Neural progenitor cell (in vitro differentiated cells): ENCODE data around the gene DNAJB8. TPM values are rescaled to one million over a fixed set of nuclear protein-coding genes. Genes with fewer than 3 reads are reported as not detected.

Experiments used
- DNase-seq: peaks from one replicate; pipeline ENCODE4 v3.0.0-alpha.2; 2016; ENCODE audit warnings: low spot score
- H2AFZ ChIP-seq: fragments of 200-600 bp; sonication (generic); replicated peaks from 2 replicates; pipeline ENCODE4 v1.6.1; 2016; ENCODE audit warnings: antibody characterized with exemption
- H3F3A ChIP-seq: fragments of 200-600 bp; sonication (generic); 2 replicates; pipeline ENCODE4 v1.6.1; 2016; ENCODE audit warnings: antibody characterized with exemption, low read depth
- H3K27ac ChIP-seq: fragments of 200-600 bp; sonication (generic); 2 replicates; pipeline ENCODE4 v1.5.1; 2016; ENCODE audit warnings: mild to moderate bottlenecking
- H3K27me3 ChIP-seq: fragments of 200-600 bp; sonication (generic); 2 replicates; pipeline ENCODE4 v1.6.1; 2016; ENCODE audit warnings: mild to moderate bottlenecking, moderate library complexity
- H3K36me3 ChIP-seq: fragments of 200-600 bp; sonication (generic); 2 replicates; pipeline ENCODE4 v1.5.1; 2016
- H3K4me1 ChIP-seq: fragments of 200-600 bp; sonication (generic); 2 replicates; pipeline ENCODE4 v1.6.1; 2016; ENCODE audit warnings: mixed run types
- H3K4me2 ChIP-seq: fragments of 200-600 bp; sonication (generic); 2 replicates; pipeline ENCODE4 v1.6.1; 2016
- H3K4me3 ChIP-seq: fragments of 200-600 bp; sonication (generic); 2 replicates; pipeline ENCODE4 v1.5.1; 2016
- H3K79me2 ChIP-seq: fragments of 200-600 bp; sonication (generic); 2 replicates; pipeline ENCODE4 v1.6.1; 2016; ENCODE audit warnings: low read depth
- H3K9ac ChIP-seq: fragments of 200-600 bp; sonication (generic); 2 replicates; pipeline ENCODE4 v1.6.1; 2016
- H3K9me3 ChIP-seq: fragments of 200-600 bp; sonication (generic); 2 replicates; pipeline ENCODE4 v1.5.1; 2016; ENCODE audit warnings: low read depth
- H4K20me1 ChIP-seq: fragments of 200-600 bp; sonication (generic); 2 replicates; pipeline ENCODE4 v1.6.1; 2016; ENCODE audit warnings: low read depth
- H3K27ac Mint-ChIP-seq: 3 replicates; pipeline ENCODE4 v1.8.0; 2021; ENCODE audit warnings: mixed read lengths
- H3K27me3 Mint-ChIP-seq: 2 replicates; pipeline ENCODE4 v1.8.0; 2022; ENCODE audit warnings: low read depth, mild to moderate bottlenecking, inconsistent platforms, moderate library complexity, mixed read lengths; ENCODE audit not compliant: insufficient read depth
- H3K36me3 Mint-ChIP-seq: 3 replicates; pipeline ENCODE4 v1.8.0; 2021; ENCODE audit warnings: mixed read lengths
- H3K4me1 Mint-ChIP-seq: 3 replicates; pipeline ENCODE4 v1.8.0; 2021; ENCODE audit warnings: mixed read lengths
- H3K4me3 Mint-ChIP-seq: 3 replicates; pipeline ENCODE4 v1.8.0; 2021; ENCODE audit warnings: mild to moderate bottlenecking, moderate library complexity, mixed read lengths
- H3K9me3 Mint-ChIP-seq: 3 replicates; pipeline ENCODE4 v1.8.0; 2020; ENCODE audit warnings: mixed read lengths
- EZH2 ChIP-seq: fragments of 200-600 bp; sonication (generic); IDR thresholded peaks from 2 replicates; pipeline ENCODE4 v1.6.1; 2017; ENCODE audit warnings: antibody characterized with exemption, mild to moderate bottlenecking, moderate library complexity
- EZH2phosphoT487 ChIP-seq: fragments of 200-600 bp; sonication (generic); IDR thresholded peaks from 2 replicates; pipeline ENCODE4 v1.6.1; 2017; ENCODE audit warnings: antibody characterized with exemption
- total RNA-seq: library from RNA; depleted of rRNA; stranded (reverse); fragments of >200 nt; gene quantifications from 2 replicates; pipeline ENCODE4 v1.2.3, GENCODE V29; 2015; ENCODE audit warnings: low replicate concordance
- TF ChIP-seq, protein P1 (sequence below): fragments of 200-600 bp; sonication (generic); IDR thresholded peaks from 2 replicates; pipeline ENCODE4 v1.5.1; 2017; ENCODE audit warnings: antibody characterized with exemption, mild to moderate bottlenecking

Gene DNAJB8
- total RNA-seq, 1 donor from 2014 or later = not detected

DNA sequence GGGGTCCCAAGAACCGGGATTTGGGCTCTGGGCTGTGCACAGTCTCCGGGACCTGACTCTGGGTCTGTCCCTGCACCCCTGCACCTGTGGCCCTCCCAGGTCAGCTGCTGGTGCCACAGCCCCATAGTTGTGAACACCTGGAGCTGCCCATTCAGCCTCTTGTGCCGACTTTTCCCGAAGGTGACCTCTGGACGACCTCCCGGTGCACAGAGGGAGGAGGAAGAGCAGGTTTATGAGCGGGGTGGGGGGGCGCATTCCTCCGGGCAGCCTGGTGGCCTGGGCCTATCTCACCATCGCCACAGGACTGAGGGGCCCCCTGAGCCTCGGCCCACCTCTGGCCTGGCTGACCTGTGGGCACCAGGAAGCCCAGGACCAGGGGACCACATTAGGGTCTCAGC is 45.3 kb downstream of the DNAJB8 start:
- Histone ChIP-seq H3K9ac (no peak overlapping the region), H4K20me1 (no peaks in the 10 kb centered on the region), H3K4me2 (no peak overlapping the region), H3K4me3 (no peak overlapping the region), H3F3A (no peaks in the 10 kb centered on the region), H3K27ac (no peak overlapping the region), H3K9me3 (no peaks in the 10 kb centered on the region), H3K27me3 (peaks cover 22% of the 10 kb centered on the region), H3K79me2 (no peaks in the 10 kb centered on the region), H3K4me1 (no peaks in the 10 kb centered on the region), H2AFZ (no peak overlapping the region), H3K36me3 (no peaks in the 10 kb centered on the region)
- H3K4me3 Mint-ChIP-seq = no peak overlapping the region
- TF ChIP-seq EZH2phosphoT487 (no peak), EZH2 (no peak)
- TF ChIP-seq, protein P1, sequence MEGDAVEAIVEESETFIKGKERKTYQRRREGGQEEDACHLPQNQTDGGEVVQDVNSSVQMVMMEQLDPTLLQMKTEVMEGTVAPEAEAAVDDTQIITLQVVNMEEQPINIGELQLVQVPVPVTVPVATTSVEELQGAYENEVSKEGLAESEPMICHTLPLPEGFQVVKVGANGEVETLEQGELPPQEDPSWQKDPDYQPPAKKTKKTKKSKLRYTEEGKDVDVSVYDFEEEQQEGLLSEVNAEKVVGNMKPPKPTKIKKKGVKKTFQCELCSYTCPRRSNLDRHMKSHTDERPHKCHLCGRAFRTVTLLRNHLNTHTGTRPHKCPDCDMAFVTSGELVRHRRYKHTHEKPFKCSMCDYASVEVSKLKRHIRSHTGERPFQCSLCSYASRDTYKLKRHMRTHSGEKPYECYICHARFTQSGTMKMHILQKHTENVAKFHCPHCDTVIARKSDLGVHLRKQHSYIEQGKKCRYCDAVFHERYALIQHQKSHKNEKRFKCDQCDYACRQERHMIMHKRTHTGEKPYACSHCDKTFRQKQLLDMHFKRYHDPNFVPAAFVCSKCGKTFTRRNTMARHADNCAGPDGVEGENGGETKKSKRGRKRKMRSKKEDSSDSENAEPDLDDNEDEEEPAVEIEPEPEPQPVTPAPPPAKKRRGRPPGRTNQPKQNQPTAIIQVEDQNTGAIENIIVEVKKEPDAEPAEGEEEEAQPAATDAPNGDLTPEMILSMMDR = no peak
- peaks cover 4% of the 10 kb centered on the region for H3K36me3 Mint-ChIP-seq
- DNase-seq = no peak
- H3K27ac Mint-ChIP-seq = no peak overlapping the region
- peaks cover 6% of the 10 kb centered on the region for H3K27me3 Mint-ChIP-seq
- no peaks in the 10 kb centered on the region for H3K9me3 Mint-ChIP-seq
- peaks cover 3% of the 10 kb centered on the region for H3K4me1 Mint-ChIP-seq

- Mint-ChIP-seq H3K27ac (no peak overlapping the region), H3K4me1 (peaks cover 3% of the 10 kb centered on the region), H3K27me3 (peaks cover 6% of the 10 kb centered on the region), H3K36me3 (peaks cover 4% of the 10 kb centered on the region), H3K9me3 (no peaks in the 10 kb centered on the region), H3K4me3 (no peak overlapping the region)
- Histone ChIP-seq H3K27me3 (peaks cover 17% of the 10 kb centered on the region), H3K36me3 (no peaks in the 10 kb centered on the region), H3K27ac (no peak overlapping the region), H3K79me2 (no peaks in the 10 kb centered on the region), H3F3A (no peaks in the 10 kb centered on the region), H3K9me3 (no peaks in the 10 kb centered on the region), H3K4me3 (no peak overlapping the region), H2AFZ (no peak overlapping the region), H4K20me1 (no peaks in the 10 kb centered on the region), H3K4me1 (no peaks in the 10 kb centered on the region), H3K4me2 (no peak overlapping the region), H3K9ac (no peak overlapping the region)
- TF ChIP-seq, protein P1 = no peak
- TF ChIP-seq EZH2 = no peak
- TF ChIP-seq EZH2phosphoT487 = no peak
- no peak for DNase-seq
Observed at GRCh38 chr3:128420720-128421438, 45.8 kb downstream of the DNAJB8 start.

GRCh38 chr3:128420289-128420688 is 46.4 kb downstream of the DNAJB8 start:
- Mint-ChIP-seq H3K27ac (no peak overlapping the region), H3K9me3 (no peaks in the 10 kb centered on the region), H3K4me1 (peaks cover 3% of the 10 kb centered on the region), H3K36me3 (peaks cover 4% of the 10 kb centered on the region), H3K27me3 (peaks cover 6% of the 10 kb centered on the region), H3K4me3 (no peak overlapping the region)
- H4K20me1 ChIP-seq = no peaks in the 10 kb centered on the region
- no peaks in the 10 kb centered on the region for H3F3A ChIP-seq
- peaks cover 11% of the 10 kb centered on the region for H3K27me3 ChIP-seq
- no peak for DNase-seq
- no peak overlapping the region for H3K27ac ChIP-seq
- H3K79me2 ChIP-seq = no peaks in the 10 kb centered on the region
- no peak overlapping the region for H3K4me3 ChIP-seq
- TF ChIP-seq, protein P1 = no peak
- TF ChIP-seq EZH2 = no peak
- TF ChIP-seq EZH2phosphoT487 = no peak
- H2AFZ ChIP-seq = no peak overlapping the region
- H3K9me3 ChIP-seq = no peaks in the 10 kb centered on the region
- H3K9ac ChIP-seq = no peak overlapping the region
- H3K36me3 ChIP-seq = no peaks in the 10 kb centered on the region
- H3K4me1 ChIP-seq = no peaks in the 10 kb centered on the region
- no peak overlapping the region for H3K4me2 ChIP-seq
